GM12873 (cell line): ENCODE results near the gene HACD2.

Experiments used
- TF ChIP-seq, protein P1 (sequence below): IDR thresholded peaks from 2 replicates; pipeline ENCODE4 v1.5.1; 2012; ENCODE audit warnings: low read depth, mild to moderate bottlenecking, moderate library complexity, low read length, control low read depth; ENCODE audit not compliant: insufficient read depth; ENCODE audit errors: missing control alignments

HACD2 gene

DNA sequence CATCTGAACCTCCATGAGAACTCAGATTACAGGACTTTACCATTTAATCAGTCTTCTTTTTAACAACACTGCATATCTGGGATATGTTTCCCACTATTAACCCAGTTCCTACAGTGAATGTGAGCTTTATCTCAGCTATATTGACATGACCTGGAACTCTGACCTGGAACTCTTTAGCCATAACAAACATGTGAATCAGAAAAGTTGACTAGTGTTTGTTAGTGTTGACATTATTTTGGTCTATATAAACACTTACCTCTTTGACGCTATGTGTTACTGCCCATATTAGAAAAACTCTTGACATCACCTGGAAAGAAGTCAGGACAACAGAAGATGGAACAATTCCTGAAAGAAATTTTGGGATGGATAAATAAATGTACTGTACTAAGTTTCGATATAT lies 56.7 kb downstream of the HACD2 start:
- TF ChIP-seq, protein P1, sequence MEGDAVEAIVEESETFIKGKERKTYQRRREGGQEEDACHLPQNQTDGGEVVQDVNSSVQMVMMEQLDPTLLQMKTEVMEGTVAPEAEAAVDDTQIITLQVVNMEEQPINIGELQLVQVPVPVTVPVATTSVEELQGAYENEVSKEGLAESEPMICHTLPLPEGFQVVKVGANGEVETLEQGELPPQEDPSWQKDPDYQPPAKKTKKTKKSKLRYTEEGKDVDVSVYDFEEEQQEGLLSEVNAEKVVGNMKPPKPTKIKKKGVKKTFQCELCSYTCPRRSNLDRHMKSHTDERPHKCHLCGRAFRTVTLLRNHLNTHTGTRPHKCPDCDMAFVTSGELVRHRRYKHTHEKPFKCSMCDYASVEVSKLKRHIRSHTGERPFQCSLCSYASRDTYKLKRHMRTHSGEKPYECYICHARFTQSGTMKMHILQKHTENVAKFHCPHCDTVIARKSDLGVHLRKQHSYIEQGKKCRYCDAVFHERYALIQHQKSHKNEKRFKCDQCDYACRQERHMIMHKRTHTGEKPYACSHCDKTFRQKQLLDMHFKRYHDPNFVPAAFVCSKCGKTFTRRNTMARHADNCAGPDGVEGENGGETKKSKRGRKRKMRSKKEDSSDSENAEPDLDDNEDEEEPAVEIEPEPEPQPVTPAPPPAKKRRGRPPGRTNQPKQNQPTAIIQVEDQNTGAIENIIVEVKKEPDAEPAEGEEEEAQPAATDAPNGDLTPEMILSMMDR: no peak

DNA sequence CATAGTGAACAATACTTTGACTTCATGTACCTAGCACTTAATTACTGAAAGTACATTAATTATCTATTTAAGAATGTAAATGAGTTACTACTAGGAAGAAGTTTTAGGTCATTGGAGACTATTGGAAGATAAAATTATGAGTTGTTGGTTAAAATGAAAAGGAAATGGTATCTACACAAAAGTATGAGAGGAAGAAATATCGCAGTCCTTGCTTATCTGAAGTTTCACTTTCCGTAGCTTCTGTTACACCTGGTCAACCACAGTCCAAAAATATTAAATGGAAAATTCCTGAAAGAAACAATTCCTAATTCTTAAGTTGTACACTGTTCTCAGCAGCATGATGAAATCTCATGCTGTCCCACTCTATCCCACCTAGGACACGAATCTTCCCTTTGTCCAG lies 57.8 kb downstream of the HACD2 start:
- TF ChIP-seq, protein P1: no peak

DNA sequence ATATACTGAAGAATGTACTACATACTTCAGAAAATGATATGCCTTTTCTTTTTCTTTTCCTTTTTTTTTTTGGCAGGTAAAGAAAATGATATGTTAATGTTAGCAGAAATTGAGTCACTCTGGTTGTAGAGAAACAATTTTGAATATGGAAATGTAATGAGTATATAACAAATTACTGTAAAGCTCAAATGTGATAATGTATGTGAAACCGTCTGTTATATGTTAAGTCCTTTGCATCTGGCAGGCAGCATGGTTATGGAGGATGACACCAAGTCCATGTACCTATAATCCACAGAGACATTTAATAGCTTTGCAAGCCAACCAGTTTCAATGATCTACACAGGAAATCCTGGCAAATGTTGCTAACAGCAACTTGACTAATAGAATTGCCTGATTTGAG lies 58.4 kb downstream of the HACD2 start:
- TF ChIP-seq, protein P1: no peak

DNA sequence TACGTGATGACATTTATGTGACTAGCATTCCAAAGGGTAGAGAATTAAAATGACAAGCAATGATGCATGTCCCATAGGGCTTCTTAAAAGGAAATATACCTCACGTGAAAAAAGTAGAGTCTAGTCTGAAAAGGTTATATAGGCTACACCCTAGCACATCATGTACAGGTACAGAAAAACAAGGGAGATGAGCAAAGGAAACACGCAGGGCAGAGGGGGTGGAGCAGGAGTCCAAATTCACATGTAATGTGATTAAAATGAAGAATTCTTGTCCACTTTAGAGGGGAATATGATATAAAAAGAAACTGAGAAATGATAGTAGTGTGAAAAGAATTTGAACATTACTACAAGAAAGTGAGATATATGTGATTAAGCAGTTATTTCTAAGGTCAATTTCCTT lies 59.4 kb downstream of the HACD2 start:
- TF ChIP-seq, protein P1: no peak

DNA sequence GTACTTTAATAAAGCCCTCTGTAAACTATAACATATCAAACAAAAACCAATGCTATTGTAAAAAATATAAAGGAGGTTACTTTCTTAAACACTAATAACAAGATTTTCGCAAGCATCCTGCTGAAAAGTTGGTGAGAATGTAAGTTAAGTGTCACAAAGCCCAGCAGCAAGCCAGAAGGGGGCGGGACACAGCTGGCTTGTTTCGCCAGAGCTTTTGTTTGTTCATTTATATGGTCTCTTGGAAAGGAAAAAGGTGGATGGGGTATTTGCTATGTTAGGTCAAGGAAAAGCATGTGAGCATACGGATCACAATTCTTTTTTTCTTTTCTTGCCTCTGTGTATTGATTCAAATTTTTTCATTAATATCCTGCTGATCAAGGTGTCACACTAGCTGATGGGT lies 59.9 kb downstream of the HACD2 start:
- TF ChIP-seq, protein P1: no peak

DNA sequence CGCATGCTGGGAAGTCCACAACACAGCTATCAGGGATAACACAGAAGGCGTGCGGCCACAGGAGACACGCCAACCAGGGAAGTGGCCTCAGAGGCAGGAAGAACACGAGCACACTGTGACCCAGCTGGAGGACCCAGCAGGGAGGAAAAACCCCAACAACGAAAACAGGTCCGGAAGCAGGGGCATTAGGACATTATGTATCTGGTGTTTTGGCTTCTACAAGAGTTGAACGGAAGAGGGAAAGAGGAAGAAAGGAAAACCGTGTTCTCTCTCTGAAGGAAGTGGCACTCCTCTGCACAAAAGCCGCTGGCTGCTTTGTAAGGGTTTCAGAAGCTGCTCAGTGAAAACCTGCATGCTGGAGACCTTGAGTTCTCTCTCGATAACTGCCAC lies 61.8 kb downstream of the HACD2 start:
- TF ChIP-seq, protein P1: no peak

DNA sequence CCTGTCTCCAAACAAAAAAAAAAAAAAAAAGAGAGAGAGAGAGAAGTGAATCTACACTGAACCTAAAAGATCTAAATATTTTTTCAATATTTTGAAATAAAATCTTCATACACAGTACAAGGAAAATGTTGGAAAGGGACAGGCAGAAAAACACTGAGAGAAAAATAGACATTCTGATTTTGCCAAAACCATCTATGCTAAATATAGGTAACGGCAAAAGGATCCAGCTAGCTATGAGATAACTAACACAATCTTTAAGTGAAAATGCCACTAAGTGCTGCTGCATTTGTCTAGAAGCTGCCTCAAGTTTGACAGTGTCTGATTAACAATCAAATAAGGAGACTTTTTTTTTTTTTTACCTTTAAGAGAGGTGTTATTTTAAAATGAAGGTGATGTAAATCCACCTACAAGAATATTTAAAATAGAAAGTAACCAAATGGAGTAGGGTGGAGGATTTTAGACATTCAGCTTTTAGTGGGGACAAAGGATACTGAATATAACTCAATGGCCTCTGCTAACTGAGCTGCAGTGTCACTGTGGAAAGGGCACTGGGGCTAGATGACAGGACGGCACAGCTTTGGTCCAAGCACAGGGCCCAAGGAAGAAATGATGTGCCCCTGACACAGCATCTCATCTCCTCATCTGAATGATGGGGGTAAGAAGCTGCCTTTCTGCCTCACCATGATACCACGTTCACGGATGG lies 62.4 kb downstream of the HACD2 start:
- TF ChIP-seq, protein P1: no peak
